Renal pelvis (tissue), 4 donors: ENCODE data around the gene SHC3. TPM values are rescaled to one million over a fixed set of nuclear protein-coding genes. Genes with fewer than 3 reads are reported as not detected.

Source experiments
- DNase-seq: peaks from one replicate; pipeline ENCODE4 v3.0.0-alpha.2; 2013
- polyA plus RNA-seq, 3 donors: library from polyadenylated mRNA; unstranded; fragments of 120-200 nt; gene quantifications; one replicate each; pipeline ENCODE4 v1.2.1, GENCODE V29; 2013; ENCODE audit not compliant: insufficient read length in 3 of 3

The SHC3 gene
- polyA plus RNA-seq, 3 donors, result 2.3 to 3.0 (median 2.4) TPM

- DNase-seq, result no peak
These were observed 191.8 kb downstream of the SHC3 start for GRCh38 chr9:88986776-88987175.

GRCh38 chr9:88985616-88986015 is 193.0 kb downstream of the SHC3 start:
- no peak for DNase-seq

- DNase-seq, result no peak
These were observed 194.1 kb downstream of the SHC3 start for GRCh38 chr9:88984543-88984883.

- no peak for DNase-seq
These were observed 194.6 kb downstream of the SHC3 start for GRCh38 chr9:88983865-88984542.

- DNase-seq, result no peak
These were observed 197.8 kb downstream of the SHC3 start for GRCh38 chr9:88980740-88981203.

GRCh38 chr9:88979791-88980190 is 198.8 kb downstream of the SHC3 start:
- no peak for DNase-seq

GRCh38 chr9:88979021-88979420 is 199.6 kb downstream of the SHC3 start:
- DNase-seq, result no peak

GRCh38 chr9:88978034-88978433 is 200.6 kb downstream of the SHC3 start:
- no peak for DNase-seq

GRCh38 chr9:88976890-88977257 is 201.7 kb downstream of the SHC3 start:
- no peak for DNase-seq

GRCh38 chr9:88975966-88976889 is 202.4 kb downstream of the SHC3 start:
- DNase-seq, result no peak

- DNase-seq, result no peak
These were observed 204.0 kb downstream of the SHC3 start for GRCh38 chr9:88974641-88975040.

GRCh38 chr9:88973281-88974045 is 205.2 kb downstream of the SHC3 start:
- DNase-seq, result no peak

GRCh38 chr9:88972401-88972800 is 206.2 kb downstream of the SHC3 start:
- DNase-seq, result no peak

- no peak for DNase-seq
These were observed 207.3 kb downstream of the SHC3 start for GRCh38 chr9:88971131-88971960.

GRCh38 chr9:88969646-88970373 is 208.8 kb downstream of the SHC3 start:
- DNase-seq, result no peak

- no peak for DNase-seq
These were observed 209.8 kb downstream of the SHC3 start for GRCh38 chr9:88968799-88969198.

GRCh38 chr9:88966894-88967676 is 211.5 kb downstream of the SHC3 start:
- no peak for DNase-seq

GRCh38 chr9:88965473-88965872 is 213.1 kb downstream of the SHC3 start:
- no peak for DNase-seq

- DNase-seq, result no peak
These were observed 218.0 kb downstream of the SHC3 start for GRCh38 chr9:88960632-88961031.
